ENCODE measurements around the gene ME3. TPM values are rescaled to one million over a fixed set of nuclear protein-coding genes. Genes with fewer than 3 reads are reported as not detected.

ME3 gene
- total RNA-seq, 1 donor from 2014 or later, result 0.92 TPM

- Mint-ChIP-seq H3K4me3 (ENCODE audit: unreplicated experiment) (no peak overlapping the region), H3K36me3 (ENCODE audit: low read depth, unreplicated experiment) (no peaks in the 10 kb centered on the region), H3K27ac (ENCODE audit: unreplicated experiment) (no peak overlapping the region), H3K4me1 (ENCODE audit: unreplicated experiment) (peaks cover 9% of the 10 kb centered on the region), H3K27me3 (ENCODE audit: unreplicated experiment) (no peaks in the 10 kb centered on the region), H3K9me3 (ENCODE audit: unreplicated experiment) (no peaks in the 10 kb centered on the region)
- DNase-seq (ENCODE audit: low spot score), result no peak
- TF ChIP-seq CTCF (IDR thresholded peaks at IDR 0.05; ENCODE audit: unreplicated experiment), result no peak
Measured at GRCh38 chr11:86476109-86476861, 196.1 kb downstream of the ME3 start.

GRCh38 chr11:86475027-86475426 is 197.4 kb downstream of the ME3 start:
- no peaks in the 10 kb centered on the region for H3K27me3 Mint-ChIP-seq (ENCODE audit: unreplicated experiment)
- no peaks in the 10 kb centered on the region for H3K36me3 Mint-ChIP-seq (ENCODE audit: low read depth, unreplicated experiment)
- no peak for DNase-seq (ENCODE audit: low spot score)
- H3K4me3 Mint-ChIP-seq (ENCODE audit: unreplicated experiment), result no peak overlapping the region
- H3K9me3 Mint-ChIP-seq (ENCODE audit: unreplicated experiment), result no peaks in the 10 kb centered on the region
- no peak overlapping the region for H3K27ac Mint-ChIP-seq (ENCODE audit: unreplicated experiment)
- TF ChIP-seq CTCF (IDR thresholded peaks at IDR 0.05; ENCODE audit: unreplicated experiment), result no peak
- peaks cover 9% of the 10 kb centered on the region for H3K4me1 Mint-ChIP-seq (ENCODE audit: unreplicated experiment)

GRCh38 chr11:86473991-86474833 is 198.2 kb downstream of the ME3 start:
- peaks cover 9% of the 10 kb centered on the region for H3K4me1 Mint-ChIP-seq (ENCODE audit: unreplicated experiment)
- H3K9me3 Mint-ChIP-seq (ENCODE audit: unreplicated experiment), result no peaks in the 10 kb centered on the region
- no peak for TF ChIP-seq CTCF (IDR thresholded peaks at IDR 0.05; ENCODE audit: unreplicated experiment)
- H3K27me3 Mint-ChIP-seq (ENCODE audit: unreplicated experiment), result no peaks in the 10 kb centered on the region
- DNase-seq (ENCODE audit: low spot score), result no peak
- no peak overlapping the region for H3K27ac Mint-ChIP-seq (ENCODE audit: unreplicated experiment)
- H3K36me3 Mint-ChIP-seq (ENCODE audit: low read depth, unreplicated experiment), result no peaks in the 10 kb centered on the region
- no peak overlapping the region for H3K4me3 Mint-ChIP-seq (ENCODE audit: unreplicated experiment)

- Mint-ChIP-seq H3K27ac (ENCODE audit: unreplicated experiment) (no peak overlapping the region), H3K4me3 (ENCODE audit: unreplicated experiment) (no peak overlapping the region), H3K27me3 (ENCODE audit: unreplicated experiment) (peaks cover 3% of the 10 kb centered on the region)
Measured at GRCh38 chr11:86469491-86470388, 202.7 kb downstream of the ME3 start.

More at GRCh38 chr11:86469491-86470388, 202.7 kb downstream of the ME3 start:
- no peak for TF ChIP-seq CTCF (IDR thresholded peaks at IDR 0.05; ENCODE audit: unreplicated experiment)
- no peak for DNase-seq (ENCODE audit: low spot score)
- no peaks in the 10 kb centered on the region for H3K36me3 Mint-ChIP-seq (ENCODE audit: low read depth, unreplicated experiment)
- no peaks in the 10 kb centered on the region for H3K9me3 Mint-ChIP-seq (ENCODE audit: unreplicated experiment)
- no peaks in the 10 kb centered on the region for H3K4me1 Mint-ChIP-seq (ENCODE audit: unreplicated experiment)

All from endothelial cell (in vitro differentiated cells).